ENCODE data around the gene TK1.

The TK1 gene

DNA sequence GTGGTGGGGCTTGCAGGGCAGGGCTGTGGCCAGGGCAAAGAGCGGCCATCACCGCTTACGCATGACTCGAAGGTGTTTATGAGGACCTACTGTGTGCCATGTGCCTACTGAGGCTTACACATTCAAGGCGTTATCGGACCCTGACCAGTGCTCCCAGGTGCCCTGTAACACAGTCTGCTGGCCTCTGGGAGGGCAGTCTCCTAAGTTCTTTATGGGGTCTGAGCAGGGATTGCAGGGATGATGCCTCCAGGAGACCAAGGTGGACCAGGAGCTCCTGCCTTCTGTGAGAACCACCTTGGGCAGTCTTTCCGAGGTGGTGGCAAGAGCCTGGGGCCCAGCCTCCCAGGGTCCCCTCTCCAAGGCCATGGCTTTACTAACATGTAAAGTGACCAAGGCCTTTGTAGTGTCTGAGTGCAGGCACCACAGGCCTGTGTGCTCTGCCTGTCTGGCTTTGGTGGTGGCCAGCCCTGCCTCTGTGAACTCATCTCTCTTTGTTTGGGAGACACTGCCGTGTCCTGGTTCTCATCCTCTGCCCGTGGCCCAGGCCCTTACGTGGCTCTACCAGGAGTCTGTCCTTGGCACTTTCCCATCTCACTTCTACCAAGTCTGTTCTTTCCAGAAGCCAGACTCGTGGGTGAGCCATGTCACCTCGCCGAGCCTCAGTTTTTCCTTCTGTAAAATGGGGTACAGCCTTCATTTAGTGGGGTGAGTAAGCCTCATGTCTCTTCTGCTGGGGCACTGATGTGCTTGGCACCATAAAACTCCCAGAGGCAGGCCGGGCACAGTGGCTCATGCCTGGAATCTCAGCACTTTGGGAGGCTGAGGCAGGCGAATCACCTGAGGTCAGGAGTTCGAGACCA, 21.9 kb downstream of the TK1 start:
- Histone ChIP-seq H3K9me2 (replicated peaks; ENCODE audit: control insufficient read depth, low read length) (no peaks in the 10 kb centered on the region), H3K4me1 (ENCODE audit: control insufficient read depth, low read length) (peaks cover 49% of the 10 kb centered on the region)

DNA sequence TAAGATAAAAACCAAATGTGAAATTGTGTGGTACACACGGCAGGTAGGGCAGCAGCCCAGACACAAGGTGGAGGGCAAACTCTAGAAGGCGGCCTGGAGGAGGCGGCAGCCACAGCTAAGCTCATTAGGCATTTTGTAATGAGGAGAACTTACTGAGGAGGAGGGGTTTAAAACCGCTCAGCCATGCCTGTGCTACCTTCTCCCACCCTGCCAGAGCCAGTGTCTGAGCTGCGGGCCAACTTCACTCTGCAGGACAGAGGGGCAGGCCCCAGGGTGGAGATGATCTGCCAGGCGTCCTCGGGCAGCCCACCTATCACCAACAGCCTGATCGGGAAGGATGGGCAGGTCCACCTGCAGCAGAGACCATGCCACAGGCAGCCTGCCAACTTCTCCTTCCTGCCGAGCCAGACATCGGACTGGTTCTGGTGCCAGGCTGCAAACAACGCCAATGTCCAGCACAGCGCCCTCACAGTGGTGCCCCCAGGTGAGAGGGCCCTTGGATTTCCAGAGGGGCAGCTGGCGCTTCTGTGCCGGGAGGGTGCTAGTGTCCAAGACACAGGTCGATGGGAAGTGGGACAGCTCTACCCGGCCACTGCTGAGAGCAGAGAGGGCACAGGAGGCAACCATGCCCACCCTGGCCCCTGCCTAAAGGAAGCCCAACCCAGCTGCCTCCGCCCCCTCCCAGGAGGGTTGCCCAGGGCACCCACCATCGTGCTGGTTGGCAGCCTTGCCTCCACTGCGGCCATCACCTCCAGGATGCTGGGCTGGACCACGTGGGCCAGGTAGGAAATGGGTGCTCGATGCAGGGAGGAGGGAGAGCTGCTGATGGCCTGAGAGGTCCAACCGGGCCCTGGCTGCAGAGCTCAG, 22.7 kb downstream of the TK1 start:
- TF ChIP-seq, protein P1, sequence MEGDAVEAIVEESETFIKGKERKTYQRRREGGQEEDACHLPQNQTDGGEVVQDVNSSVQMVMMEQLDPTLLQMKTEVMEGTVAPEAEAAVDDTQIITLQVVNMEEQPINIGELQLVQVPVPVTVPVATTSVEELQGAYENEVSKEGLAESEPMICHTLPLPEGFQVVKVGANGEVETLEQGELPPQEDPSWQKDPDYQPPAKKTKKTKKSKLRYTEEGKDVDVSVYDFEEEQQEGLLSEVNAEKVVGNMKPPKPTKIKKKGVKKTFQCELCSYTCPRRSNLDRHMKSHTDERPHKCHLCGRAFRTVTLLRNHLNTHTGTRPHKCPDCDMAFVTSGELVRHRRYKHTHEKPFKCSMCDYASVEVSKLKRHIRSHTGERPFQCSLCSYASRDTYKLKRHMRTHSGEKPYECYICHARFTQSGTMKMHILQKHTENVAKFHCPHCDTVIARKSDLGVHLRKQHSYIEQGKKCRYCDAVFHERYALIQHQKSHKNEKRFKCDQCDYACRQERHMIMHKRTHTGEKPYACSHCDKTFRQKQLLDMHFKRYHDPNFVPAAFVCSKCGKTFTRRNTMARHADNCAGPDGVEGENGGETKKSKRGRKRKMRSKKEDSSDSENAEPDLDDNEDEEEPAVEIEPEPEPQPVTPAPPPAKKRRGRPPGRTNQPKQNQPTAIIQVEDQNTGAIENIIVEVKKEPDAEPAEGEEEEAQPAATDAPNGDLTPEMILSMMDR (IDR thresholded peaks at IDR 0.05; ENCODE audit: low read depth, low read length, poor library complexity, severe bottlenecking) = no peak
- no peak for TF ChIP-seq EZH2phosphoT487 (IDR thresholded peaks at IDR 0.05; ENCODE audit: borderline replicate concordance, low read length)
- Histone ChIP-seq H3K9me3 (ENCODE audit: control insufficient read depth, insufficient read depth, low read length) (no peaks in the 10 kb centered on the region), H3K36me3 (ENCODE audit: control insufficient read depth, low read length) (peaks cover 2% of the 10 kb centered on the region), H3K27ac (ENCODE audit: low read depth, low read length) (no peak overlapping the region), H3F3A (ENCODE audit: control insufficient read depth, insufficient read depth) (peaks cover 5% of the 10 kb centered on the region), H3K4me1 (ENCODE audit: control insufficient read depth, low read length) (peaks cover 49% of the 10 kb centered on the region), H3K4me3 (ENCODE audit: low read length) (no peak overlapping the region), H3K27me3 (ENCODE audit: control insufficient read depth, low read length) (no peaks in the 10 kb centered on the region), H3K9me2 (replicated peaks; ENCODE audit: control insufficient read depth, low read length) (no peaks in the 10 kb centered on the region), H3K4me2 (ENCODE audit: low read length) (no peak overlapping the region), H4K20me1 (ENCODE audit: control insufficient read depth, insufficient read depth, low read depth, low read length) (peaks cover under 1% of the 10 kb centered on the region), H3K79me2 (ENCODE audit: control insufficient read depth, low read length) (peaks cover 14% of the 10 kb centered on the region)

More for the DNA sequence above, 21.9 kb downstream of the TK1 start:
- Histone ChIP-seq H3K27ac (ENCODE audit: low read depth, low read length) (no peak overlapping the region), H3F3A (ENCODE audit: control insufficient read depth, insufficient read depth) (peaks cover 2% of the 10 kb centered on the region), H3K9me3 (ENCODE audit: control insufficient read depth, insufficient read depth, low read length) (no peaks in the 10 kb centered on the region), H3K4me3 (ENCODE audit: low read length) (no peak overlapping the region), H3K36me3 (ENCODE audit: control insufficient read depth, low read length) (peaks cover 11% of the 10 kb centered on the region), H3K4me2 (ENCODE audit: low read length) (no peak overlapping the region), H3K27me3 (ENCODE audit: control insufficient read depth, low read length) (no peaks in the 10 kb centered on the region), H4K20me1 (ENCODE audit: control insufficient read depth, insufficient read depth, low read depth, low read length) (peaks cover 8% of the 10 kb centered on the region), H3K79me2 (ENCODE audit: control insufficient read depth, low read length) (peaks cover 23% of the 10 kb centered on the region)
- TF ChIP-seq EZH2phosphoT487 (IDR thresholded peaks at IDR 0.05; ENCODE audit: borderline replicate concordance, low read length) = no peak
- TF ChIP-seq, protein P1 (IDR thresholded peaks at IDR 0.05; ENCODE audit: low read depth, low read length, poor library complexity, severe bottlenecking) = no peak

DNA sequence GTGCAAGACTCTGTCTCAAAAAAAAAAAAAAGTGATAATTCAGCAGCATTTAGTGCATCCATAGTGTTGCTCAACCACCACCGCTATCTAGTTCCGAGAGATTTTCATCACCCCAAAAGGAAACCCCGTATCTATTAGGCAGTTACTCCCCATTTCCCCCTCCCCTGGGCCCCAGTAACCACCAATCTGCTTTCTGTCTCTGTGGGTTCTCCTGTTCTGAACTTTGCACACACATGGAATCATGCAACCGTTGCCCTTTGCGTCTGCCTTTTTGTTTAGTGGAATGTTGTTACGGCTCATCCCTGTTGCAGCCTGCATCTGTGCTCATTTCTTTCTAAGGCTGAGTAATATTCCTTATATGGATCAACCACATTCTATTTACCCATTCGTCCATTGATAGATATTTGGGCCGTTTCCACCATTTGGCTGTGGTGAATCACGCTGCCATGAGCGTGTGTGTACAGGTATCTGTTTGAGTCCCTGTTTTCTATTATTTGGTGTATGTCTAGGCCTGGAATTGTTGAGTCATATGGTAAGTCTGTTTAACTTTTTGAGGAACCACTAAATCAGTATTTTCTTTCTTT, 27.2 kb downstream of the TK1 start:
- H3K4me2 ChIP-seq (ENCODE audit: low read length) = peak overlapping the region; percentile 54
- H3K9me3 ChIP-seq (ENCODE audit: control insufficient read depth, insufficient read depth, low read length) = no peaks in the 10 kb centered on the region
- H3K36me3 ChIP-seq (ENCODE audit: control insufficient read depth, low read length) = no peaks in the 10 kb centered on the region
- H3K79me2 ChIP-seq (ENCODE audit: control insufficient read depth, low read length) = no peaks in the 10 kb centered on the region
- no peaks in the 10 kb centered on the region for H3K9me2 ChIP-seq (replicated peaks; ENCODE audit: control insufficient read depth, low read length)
- peaks cover 78% of the 10 kb centered on the region for H3K4me1 ChIP-seq (ENCODE audit: control insufficient read depth, low read length)
- H3K27ac ChIP-seq (ENCODE audit: low read depth, low read length) = peak overlapping the region; percentile 0; the same call in 1 of the 2 replicates
- peak overlapping the region; percentile 9 for H3K4me3 ChIP-seq (ENCODE audit: low read length)
- H3F3A ChIP-seq (ENCODE audit: control insufficient read depth, insufficient read depth) = peaks cover 16% of the 10 kb centered on the region
- no peaks in the 10 kb centered on the region for H3K27me3 ChIP-seq (ENCODE audit: control insufficient read depth, low read length)
- TF ChIP-seq EZH2phosphoT487 (IDR thresholded peaks at IDR 0.05; ENCODE audit: borderline replicate concordance, low read length) = no peak
- TF ChIP-seq, protein P1 (IDR thresholded peaks at IDR 0.05; ENCODE audit: low read depth, low read length, poor library complexity, severe bottlenecking) = no peak
- H4K20me1 ChIP-seq (ENCODE audit: control insufficient read depth, insufficient read depth, low read depth, low read length) = no peaks in the 10 kb centered on the region
